CD4-positive, alpha-beta T cell treated with Interferon gamma for 1 hour (primary cell): ENCODE measurements around the gene STK36.

ENCODE experiments used
- DNase-seq: peaks from one replicate; pipeline ENCODE4 v3.0.0-alpha.2; 2020

Gene STK36

GRCh38 chr2:218664653-218665052 is 7.2 kb upstream of the STK36 start:
- DNase-seq = no peak

DNA sequence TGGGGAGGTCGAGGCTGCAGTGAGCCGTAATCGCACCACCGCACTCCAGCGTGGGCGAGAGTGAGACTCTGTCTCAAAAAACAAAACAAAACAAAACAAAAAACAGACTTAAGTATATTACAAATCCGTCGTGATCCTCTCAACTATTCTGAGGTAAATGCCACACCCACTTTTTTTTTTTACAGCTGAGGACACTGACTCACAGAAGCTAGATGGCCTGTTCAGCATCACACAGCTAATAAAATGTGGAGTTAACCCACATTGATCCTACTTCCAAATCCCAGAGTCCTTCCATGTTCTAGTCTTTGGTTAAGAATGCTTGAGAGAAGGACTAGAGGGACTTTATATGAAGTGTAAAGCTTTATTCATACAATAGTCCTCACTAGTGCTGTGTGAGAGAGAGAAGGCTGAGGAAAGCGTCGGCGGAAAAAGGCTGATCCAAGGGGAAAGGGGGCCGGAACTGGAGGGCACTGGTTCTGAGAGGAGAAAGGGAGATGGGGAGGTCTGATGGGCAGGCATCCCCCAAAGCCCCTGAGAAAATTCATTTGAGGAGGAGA is 711 bp upstream of the STK36 start:
- no peak for DNase-seq

DNA sequence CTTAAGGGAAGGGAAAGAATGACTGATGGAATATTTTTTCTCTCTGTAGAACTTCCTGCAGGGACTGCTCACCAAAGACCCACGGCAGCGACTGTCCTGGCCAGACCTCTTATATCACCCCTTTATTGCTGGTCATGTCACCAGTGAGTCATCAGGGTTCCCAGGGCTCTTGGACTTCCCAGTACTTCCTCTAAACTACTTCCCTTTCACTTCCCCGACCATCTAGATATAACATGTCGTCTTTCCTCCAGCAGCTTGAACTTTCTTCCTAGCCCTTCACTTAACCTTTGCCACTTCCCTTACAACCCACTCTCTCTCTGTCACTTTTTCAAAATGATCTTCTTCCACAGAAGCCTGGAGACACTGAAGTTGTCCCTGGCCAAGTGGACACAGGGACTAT is 7.2 kb downstream of the STK36 start:
- DNase-seq = peak; percentile 51

DNA sequence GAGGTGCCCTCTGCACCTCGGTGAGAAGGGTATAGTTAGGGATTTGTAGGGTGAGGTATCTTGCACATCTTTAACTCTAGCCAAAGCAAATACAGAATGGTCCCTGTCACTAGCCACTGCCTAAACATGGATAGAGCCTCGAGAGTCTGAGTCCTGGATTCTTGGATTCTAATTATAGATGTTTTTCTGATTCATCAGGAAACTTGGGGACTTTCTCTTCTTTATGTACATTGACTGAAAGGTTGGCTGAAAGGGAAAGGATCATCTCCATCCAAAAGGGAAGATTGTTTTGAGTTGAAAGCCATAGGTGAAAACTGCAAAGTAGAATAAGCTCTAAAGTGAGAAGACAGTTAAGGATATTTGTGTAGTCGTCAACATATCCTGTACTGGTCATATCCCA is 8.2 kb downstream of the STK36 start:
- no peak for DNase-seq

- peak; percentile 28 for DNase-seq
These were observed 15.6 kb downstream of the STK36 start for GRCh38 chr2:218687400-218688060.

DNA sequence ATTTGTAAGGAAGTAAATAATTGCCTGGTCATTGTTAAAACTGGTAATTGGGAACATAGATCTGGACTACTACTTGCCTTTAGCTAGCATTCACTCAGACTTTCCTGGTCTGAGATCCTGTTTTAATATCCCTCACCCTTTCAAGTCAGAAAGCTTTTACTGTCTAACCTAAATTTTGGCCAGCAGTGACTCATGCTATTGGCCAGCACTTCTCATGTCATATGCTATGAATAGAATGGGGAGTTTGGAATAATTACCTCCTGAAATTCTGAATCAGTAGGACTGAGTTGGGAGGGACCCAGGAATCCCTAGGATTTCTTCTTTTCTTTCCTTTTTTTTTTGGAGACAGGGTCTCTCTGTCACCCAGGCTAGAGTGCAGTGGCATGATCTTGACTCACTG is 19.3 kb downstream of the STK36 start:
- DNase-seq = no peak

GRCh38 chr2:218694405-218695145 is 22.7 kb downstream of the STK36 start:
- no peak for DNase-seq

DNA sequence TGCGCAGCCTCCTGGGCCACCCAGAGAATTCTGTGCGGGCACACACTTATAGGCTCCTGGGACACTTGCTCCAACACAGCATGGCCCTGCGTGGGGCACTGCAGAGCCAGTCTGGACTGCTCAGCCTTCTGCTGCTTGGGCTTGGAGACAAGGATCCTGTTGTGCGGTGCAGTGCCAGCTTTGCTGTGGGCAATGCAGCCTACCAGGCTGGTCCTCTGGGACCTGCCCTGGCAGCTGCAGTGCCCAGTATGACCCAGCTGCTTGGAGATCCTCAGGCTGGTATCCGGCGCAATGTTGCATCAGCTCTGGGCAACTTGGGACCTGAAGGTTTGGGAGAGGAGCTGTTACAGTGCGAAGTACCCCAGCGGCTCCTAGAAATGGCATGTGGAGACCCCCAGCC is 27.0 kb downstream of the STK36 start:
- DNase-seq = no peak

DNA sequence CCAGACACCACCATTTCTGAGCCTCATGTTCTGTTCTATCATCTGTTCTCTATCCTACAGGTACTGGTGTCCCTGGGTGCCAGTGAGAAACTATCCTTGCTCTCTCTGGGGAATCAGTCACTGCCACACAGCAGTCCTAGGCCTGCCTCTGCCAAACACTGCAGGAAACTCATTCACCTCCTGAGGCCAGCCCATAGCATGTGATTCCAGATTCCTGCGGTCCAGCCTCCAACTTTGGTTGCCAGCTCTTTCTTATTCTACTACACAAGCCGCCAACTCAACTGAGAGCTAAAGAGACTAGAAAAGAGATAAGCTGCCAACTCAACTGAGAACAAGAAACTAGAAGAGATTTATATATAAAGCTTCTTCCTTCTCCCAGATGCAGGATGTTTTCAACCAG is 29.9 kb downstream of the STK36 start:
- DNase-seq = no peak

- no peak for DNase-seq
These were observed 31.5 kb downstream of the STK36 start for GRCh38 chr2:218703341-218703740.

GRCh38 chr2:218708086-218708485 is 36.2 kb downstream of the STK36 start:
- no peak for DNase-seq

- DNase-seq = no peak
These were observed 38.0 kb downstream of the STK36 start for GRCh38 chr2:218709908-218710307.

DNA sequence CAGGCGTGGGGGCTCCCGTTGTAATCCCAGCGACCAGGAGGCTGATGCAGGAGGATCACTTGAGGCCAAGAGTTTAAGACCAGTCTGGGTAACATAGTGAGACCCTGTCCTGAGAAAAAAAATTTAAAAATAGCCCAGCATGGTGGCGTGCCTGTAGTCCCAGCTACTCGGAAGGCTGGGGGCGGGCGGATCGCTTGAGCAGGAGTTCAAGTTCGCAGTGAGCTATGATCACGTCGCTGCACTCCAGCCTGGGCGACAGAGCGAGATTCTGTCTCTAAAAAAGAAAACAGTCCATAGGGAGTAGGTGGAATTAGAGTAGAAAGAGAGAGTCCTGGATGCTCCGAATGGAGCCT is 38.4 kb downstream of the STK36 start:
- no peak for DNase-seq

DNA sequence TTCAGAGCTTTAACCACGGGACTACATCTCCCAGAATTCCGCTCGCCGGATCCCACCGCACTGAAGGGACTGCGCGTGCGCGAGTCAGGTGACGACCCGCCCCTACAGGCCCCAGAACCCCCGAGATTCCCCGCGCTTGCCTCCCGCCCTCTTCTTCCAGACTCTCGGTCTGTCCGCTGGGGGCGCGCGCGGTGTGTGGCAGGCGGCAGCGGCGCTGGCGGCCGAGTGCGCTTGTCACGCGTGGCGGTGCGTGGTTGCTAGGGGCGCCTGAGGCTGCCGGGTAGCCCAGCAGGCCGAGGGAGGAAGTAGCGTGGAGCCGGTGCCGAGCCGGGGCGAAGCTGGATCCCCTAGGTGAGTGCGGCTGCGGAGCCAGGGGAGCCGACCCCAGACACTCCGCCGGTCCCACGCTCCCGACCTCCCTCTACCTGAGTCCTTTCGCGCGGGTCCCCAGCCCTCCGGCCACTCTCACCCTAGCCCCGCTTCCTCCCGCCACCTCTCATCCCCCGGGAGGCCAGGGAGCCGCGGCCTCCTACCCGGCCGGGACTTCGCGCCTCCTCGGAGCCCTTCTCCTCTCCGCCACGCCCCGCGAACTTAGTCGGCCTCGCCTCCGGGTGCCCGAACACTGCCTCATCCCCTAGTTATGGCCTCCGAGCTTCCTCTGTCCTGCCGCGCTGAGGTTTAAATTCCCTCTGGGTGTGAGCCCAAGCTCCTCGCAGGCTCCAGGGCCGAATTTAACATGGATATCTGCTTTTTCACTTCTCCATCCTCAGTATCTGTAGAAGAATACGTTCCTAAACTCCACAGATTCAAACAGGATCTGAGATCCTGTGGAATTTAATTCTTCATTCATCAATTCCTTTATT is 39.0 kb downstream of the STK36 start, which contains the start of gene TTLL4:
Gene TTLL4 (plus strand): TSS at position 149 of the 863 bp plus-strand sequence. CDS start 26,842 bp downstream, outside the sequence.
- peak; percentile 98 for DNase-seq

GRCh38 chr2:218711550-218711929 is 39.7 kb downstream of the STK36 start:
- no peak for DNase-seq

DNA sequence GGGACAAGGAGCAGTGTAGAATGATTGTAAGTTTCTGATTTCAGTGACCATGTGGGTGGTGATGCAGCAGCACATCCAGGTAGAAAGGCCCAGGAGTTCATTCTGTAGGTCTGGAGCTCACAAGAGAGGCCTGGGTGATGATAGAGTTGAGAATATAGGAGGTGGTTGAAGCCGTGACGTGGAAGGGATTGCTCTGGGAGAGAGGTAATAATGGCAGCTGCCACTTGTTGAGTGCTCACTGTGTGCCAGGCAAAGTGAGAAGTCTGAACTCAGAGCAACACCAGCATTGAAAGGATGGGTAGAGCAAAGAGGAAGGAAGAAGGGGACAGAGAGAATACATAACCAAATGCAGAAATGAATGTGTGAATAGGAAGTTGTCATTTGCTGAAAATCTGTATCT is 42.0 kb downstream of the STK36 start:
- no peak for DNase-seq

- DNase-seq = no peak
These were observed 44.2 kb downstream of the STK36 start for GRCh38 chr2:218716070-218716469.

DNA sequence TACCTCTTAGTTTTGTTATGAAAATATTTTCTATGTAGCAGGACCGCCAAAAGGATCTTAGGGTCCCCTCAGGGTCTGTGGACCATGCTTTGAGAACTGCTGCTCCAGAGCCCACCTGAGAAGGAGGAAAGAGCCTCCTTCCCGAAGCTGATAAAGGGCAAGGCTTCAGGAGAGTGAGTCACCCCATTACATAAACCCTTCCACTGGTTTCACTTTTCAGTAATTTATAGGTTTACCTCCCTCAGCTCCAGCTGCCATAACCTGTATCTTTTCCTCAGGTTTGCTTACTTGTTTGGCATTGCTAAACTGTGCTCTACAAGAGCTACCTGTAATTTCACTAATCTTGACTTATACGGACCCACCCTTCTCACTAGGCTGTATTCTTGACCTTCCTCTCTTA is 45.4 kb downstream of the STK36 start:
- DNase-seq = no peak

GRCh38 chr2:218718058-218718457 is 46.2 kb downstream of the STK36 start:
- no peak for DNase-seq

- no peak for DNase-seq
These were observed 47.6 kb downstream of the STK36 start for GRCh38 chr2:218719457-218719856.

DNA sequence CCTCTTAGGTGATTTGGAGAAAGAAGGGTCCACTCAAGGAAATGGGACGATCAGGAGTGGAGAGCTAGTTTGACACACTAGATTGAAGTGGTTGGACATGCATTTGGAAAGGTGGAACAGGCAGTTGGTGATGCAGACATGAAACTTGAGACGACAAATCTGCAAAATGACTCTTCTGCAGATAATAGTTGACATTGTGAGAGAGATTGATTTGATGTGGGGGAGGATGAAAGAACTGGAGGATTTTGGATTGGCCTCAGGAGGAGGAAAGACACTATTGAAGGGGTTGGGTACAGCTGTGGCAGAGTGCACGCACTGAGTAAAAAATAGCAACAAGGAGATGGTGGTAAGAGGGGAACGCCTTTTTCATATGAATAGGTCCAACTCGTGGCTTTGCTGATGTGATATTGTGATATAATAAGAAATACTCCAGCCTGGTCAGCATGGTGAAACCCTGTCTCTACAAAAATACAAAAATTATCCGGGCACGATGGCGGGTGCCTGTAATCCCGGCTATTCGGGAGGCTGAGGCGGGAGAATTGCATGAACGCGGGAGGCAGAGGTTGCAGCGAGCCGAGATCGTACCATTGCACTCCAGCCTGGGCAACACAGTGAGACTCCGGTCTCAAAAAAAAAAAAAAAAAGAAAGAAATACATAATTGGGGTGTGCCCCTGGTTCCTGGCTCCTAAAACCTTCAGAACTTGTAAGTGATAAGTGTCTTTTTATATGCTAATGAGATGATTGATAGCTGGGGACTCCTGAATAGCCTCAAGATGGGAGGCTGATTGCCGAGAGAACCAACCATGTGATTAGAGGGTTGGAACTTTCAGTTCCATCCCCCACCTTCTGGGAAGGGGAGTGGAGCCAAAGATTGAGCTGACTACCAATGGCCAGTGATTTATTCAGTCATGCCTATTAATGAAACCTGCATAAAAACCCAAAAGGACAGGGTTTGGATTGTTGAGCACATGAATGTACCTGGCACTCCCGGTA is 48.5 kb downstream of the STK36 start:
- DNase-seq = no peak

DNA sequence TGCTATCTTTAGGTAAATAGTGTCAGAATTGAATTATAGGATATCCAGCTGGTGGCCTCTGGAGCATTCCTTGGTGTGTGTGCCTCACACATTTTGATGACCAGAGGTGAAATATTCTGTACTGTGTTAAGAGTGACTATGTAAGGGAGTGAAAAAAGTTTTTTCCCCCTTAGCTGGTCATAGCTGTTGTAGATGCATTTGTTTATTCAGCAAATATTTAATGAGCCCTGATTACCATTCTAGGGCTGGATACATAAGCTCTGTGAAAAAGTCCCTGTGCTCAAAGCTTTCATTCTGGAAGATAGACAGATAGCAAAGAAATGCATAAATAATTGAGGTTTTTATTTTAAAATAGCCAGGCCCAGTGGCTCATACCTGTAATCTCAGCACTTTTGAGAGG is 49.6 kb downstream of the STK36 start:
- DNase-seq = no peak
